Left lung (tissue), 10 donors: Measurements from ENCODE around the gene CDC42SE1. TPM values are rescaled to one million over a fixed set of nuclear protein-coding genes. Genes with fewer than 3 reads are reported as not detected.

Experiments
- ATAC-seq: fragments of 200-7000 bp; cut with Tn5 transposase; one replicate; pipeline ENCODE4 v1.9.1; 2020; ENCODE audit warnings: moderate library complexity
- DNase-seq, 4 donors: peaks; one replicate each; pipeline ENCODE4 v3.0.0-alpha.2; 2013 to 2020
- H3K27ac ChIP-seq, 2 donors: fragments of 200-600 bp; sonication (generic) in 1 of 2; one replicate each; pipeline versions ENCODE4 v1.5.0 to v1.8.0; 2020 to 2021
- H3K27me3 ChIP-seq, 2 donors: fragments of 200-600 bp; sonication (generic) in 1 of 2; one replicate each; pipeline versions ENCODE4 v1.5.0 to v1.8.0; 2020 to 2021
- H3K36me3 ChIP-seq, 2 donors: fragments of 200-600 bp; sonication (generic) in 1 of 2; one replicate each; pipeline versions ENCODE4 v1.5.0 to v1.8.0; 2020 to 2021
- H3K4me1 ChIP-seq, 2 donors: fragments of 200-600 bp; one replicate each; pipeline ENCODE4 v1.8.0; 2021
- H3K4me3 ChIP-seq, 2 donors: fragments of 200-600 bp; sonication (generic) in 1 of 2; one replicate each; pipeline versions ENCODE4 v1.5.0 to v1.8.0; 2020 to 2021; ENCODE audit warnings: mild to moderate bottlenecking in 1 of 2
- H3K9me3 ChIP-seq, 2 donors: fragments of 200-600 bp; sonication (generic) in 1 of 2; one replicate each; pipeline versions ENCODE4 v1.5.0 to v1.8.0; 2020 to 2021
- CTCF ChIP-seq, 2 donors: fragments of 200-600 bp; sonication (generic) in 1 of 2; IDR thresholded peaks; one replicate each; pipeline versions ENCODE4 v1.5.0 to v1.8.0; 2021; ENCODE audit warnings: antibody characterized with exemption in 2 of 2
- intact Hi-C, 2 donors: fragments of 100-400 bp; cut with DNase I; formaldehyde crosslinking; loops; one replicate each; pipeline versions ENCODE4 v1.11.2 to v1.14.2; 2022
- polyA plus RNA-seq, 6 donors: library from polyadenylated mRNA; unstranded; fragments of 120-200 nt; gene quantifications; one replicate each; pipeline ENCODE4 v1.2.1, GENCODE V29; 2013; ENCODE audit not compliant: insufficient read length in 6 of 6
- total RNA-seq, 2 donors: library from RNA; stranded (reverse); fragmentation: NEBNext Ultra II Directional; extraction: Animal tissue kit (Norgen Biotek cat#: 25700); gene quantifications; one replicate each; pipeline ENCODE4 v1.2.1, GENCODE V29; 2021
- donor health status: DM: no; HTN: yes; CAD: no.
- donor health status: DM: no; HTN: no; CAD: no.

CDC42SE1 gene
- total and polyA plus RNA-seq, 8 donors = 99.1 to 133 (median 111) TPM

GRCh38 chr1:151054971-151055547 lies 4.4 kb downstream of the CDC42SE1 start:
- Histone ChIP-seq H3K27me3 (no peaks in the 10 kb centered on the region), H3K36me3 (peaks cover 12 to 65% of the 10 kb centered on the region in 2 donors), H3K9me3 (no peaks in the 10 kb centered on the region), H3K4me1 (peaks cover 18 to 45% of the 10 kb centered on the region in 2 donors), H3K4me3 (no peak overlapping the region), H3K27ac (peak overlapping the region in 1 of 2 donors; percentile 89)
- intact Hi-C loops = no loop called here
- no peak for TF ChIP-seq CTCF (IDR thresholded peaks at IDR 0.05)
- DNase-seq = no peak
- no peak for ATAC-seq

GRCh38 chr1:151051356-151052009 lies 7.9 kb downstream of the CDC42SE1 start:
- H3K4me3 ChIP-seq = no peak overlapping the region
- TF ChIP-seq CTCF (IDR thresholded peaks at IDR 0.05) = no peak
- ATAC-seq (no peak), DNase-seq (no peak)
- H3K9me3 ChIP-seq = no peaks in the 10 kb centered on the region
- H3K27ac ChIP-seq = no peak overlapping the region
- peaks cover 14 to 44% of the 10 kb centered on the region in 2 donors for H3K4me1 ChIP-seq
- H3K27me3 ChIP-seq = no peaks in the 10 kb centered on the region
- H3K36me3 ChIP-seq = peaks cover 12 to 64% of the 10 kb centered on the region in 2 donors
- intact Hi-C loops = no loop called here

GRCh38 chr1:151050051-151050688 lies 9.3 kb downstream of the CDC42SE1 start:
- Histone ChIP-seq H3K9me3 (no peaks in the 10 kb centered on the region), H3K4me3 (no peak overlapping the region), H3K4me1 (peaks cover 6 to 31% of the 10 kb centered on the region in 2 donors), H3K27ac (no peak overlapping the region), H3K27me3 (no peaks in the 10 kb centered on the region), H3K36me3 (peaks cover 12 to 50% of the 10 kb centered on the region in 2 donors)
- TF ChIP-seq CTCF (IDR thresholded peaks at IDR 0.05) = no peak
- intact Hi-C loops = no loop called here
- DNase-seq (no peak), ATAC-seq (no peak)

- intact Hi-C loops = no loop called here
- no peak for ATAC-seq
Measured at GRCh38 chr1:151049458-151049857, 10.0 kb downstream of the CDC42SE1 start.

More at GRCh38 chr1:151049458-151049857, 10.0 kb downstream of the CDC42SE1 start:
- Histone ChIP-seq H3K9me3 (no peaks in the 10 kb centered on the region), H3K4me1 (peaks cover 6 to 28% of the 10 kb centered on the region in 2 donors), H3K4me3 (no peak overlapping the region), H3K27me3 (no peaks in the 10 kb centered on the region), H3K36me3 (peaks cover 11 to 43% of the 10 kb centered on the region in 2 donors), H3K27ac (no peak overlapping the region)
- no peak for DNase-seq
- TF ChIP-seq CTCF (IDR thresholded peaks at IDR 0.05) = no peak
